Fibroblast of villous mesenchyme (primary cell): ENCODE measurements around the gene OR51M1. TPM values are rescaled to one million over a fixed set of nuclear protein-coding genes. Genes with fewer than 3 reads are reported as not detected.

ENCODE experiments used
- DNase-seq: peaks from one replicate; pipeline ENCODE4 v3.0.0-alpha.2; 2010; ENCODE audit warnings: low read depth
- H3K4me3 ChIP-seq: 2 replicates; pipeline ENCODE4 v1.5.1; 2011; ENCODE audit warnings: low read depth, mild to moderate bottlenecking, low read length
- total RNA-seq: library from RNA; depleted of rRNA; stranded (reverse); fragments of >200 nt; gene quantifications from 2 replicates; pipeline ENCODE4 v1.2.3, GENCODE V29; 2012
- TF ChIP-seq, protein P1 (sequence below): IDR thresholded peaks from 2 replicates; pipeline ENCODE4 v1.5.1; 2012; ENCODE audit warnings: low read depth, mild to moderate bottlenecking, low read length; ENCODE audit not compliant: insufficient read depth

Gene OR51M1
- total RNA-seq, 1 donor, result not detected

DNA sequence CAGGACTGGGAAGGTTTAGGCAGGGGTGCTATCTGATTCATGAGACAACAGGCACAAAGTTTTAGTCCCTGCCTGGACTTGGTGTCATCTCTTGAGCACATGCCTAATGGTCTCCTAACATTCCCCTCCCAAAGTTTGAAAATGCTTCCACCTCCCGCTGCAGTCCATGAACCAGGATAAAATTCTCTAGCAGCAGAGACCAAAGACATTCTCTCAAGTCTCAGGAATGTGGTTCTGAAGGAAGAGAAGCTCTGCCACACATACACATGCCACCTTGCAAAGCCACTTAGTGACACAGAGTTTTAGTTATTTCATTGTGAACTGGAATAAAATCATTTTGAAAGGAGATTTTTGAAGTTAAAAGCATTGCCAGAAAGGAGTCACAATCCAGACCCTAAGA lies 16.8 kb upstream of the OR51M1 start:
- no peak overlapping the region for H3K4me3 ChIP-seq
- DNase-seq, result no peak
- TF ChIP-seq, protein P1, sequence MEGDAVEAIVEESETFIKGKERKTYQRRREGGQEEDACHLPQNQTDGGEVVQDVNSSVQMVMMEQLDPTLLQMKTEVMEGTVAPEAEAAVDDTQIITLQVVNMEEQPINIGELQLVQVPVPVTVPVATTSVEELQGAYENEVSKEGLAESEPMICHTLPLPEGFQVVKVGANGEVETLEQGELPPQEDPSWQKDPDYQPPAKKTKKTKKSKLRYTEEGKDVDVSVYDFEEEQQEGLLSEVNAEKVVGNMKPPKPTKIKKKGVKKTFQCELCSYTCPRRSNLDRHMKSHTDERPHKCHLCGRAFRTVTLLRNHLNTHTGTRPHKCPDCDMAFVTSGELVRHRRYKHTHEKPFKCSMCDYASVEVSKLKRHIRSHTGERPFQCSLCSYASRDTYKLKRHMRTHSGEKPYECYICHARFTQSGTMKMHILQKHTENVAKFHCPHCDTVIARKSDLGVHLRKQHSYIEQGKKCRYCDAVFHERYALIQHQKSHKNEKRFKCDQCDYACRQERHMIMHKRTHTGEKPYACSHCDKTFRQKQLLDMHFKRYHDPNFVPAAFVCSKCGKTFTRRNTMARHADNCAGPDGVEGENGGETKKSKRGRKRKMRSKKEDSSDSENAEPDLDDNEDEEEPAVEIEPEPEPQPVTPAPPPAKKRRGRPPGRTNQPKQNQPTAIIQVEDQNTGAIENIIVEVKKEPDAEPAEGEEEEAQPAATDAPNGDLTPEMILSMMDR, result no peak

DNA sequence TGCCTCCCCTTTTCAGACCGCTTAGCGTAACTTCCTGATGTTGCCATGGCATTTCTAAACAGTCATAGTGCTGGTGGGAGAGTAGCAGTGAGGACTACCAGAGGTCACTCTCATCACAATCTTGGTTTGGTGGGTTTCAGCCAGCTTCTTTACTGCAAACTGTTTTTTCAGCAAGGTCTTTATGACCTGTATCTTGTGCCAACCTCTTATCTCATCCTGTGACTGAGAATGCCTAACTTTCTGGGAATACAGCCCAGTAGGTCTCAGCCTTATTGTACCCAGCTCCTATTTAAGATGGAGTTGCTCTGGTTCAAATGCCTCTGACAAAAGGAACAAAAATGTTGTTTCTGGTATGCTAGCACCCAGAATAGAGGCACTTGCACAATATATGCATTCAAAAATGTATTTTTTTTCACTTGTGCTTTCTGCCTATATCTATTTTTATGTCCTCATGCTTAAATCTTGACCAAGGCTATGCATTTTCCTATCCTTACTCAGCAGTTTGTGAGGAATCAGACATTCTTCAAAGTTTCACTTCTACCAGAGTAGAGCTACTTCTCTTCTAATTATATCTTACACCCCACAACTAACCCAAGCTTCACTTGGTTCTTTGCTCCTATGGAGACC lies 16.1 kb upstream of the OR51M1 start:
- H3K4me3 ChIP-seq, result no peak overlapping the region
- TF ChIP-seq, protein P1, result no peak
- DNase-seq, result peak; percentile 69

DNA sequence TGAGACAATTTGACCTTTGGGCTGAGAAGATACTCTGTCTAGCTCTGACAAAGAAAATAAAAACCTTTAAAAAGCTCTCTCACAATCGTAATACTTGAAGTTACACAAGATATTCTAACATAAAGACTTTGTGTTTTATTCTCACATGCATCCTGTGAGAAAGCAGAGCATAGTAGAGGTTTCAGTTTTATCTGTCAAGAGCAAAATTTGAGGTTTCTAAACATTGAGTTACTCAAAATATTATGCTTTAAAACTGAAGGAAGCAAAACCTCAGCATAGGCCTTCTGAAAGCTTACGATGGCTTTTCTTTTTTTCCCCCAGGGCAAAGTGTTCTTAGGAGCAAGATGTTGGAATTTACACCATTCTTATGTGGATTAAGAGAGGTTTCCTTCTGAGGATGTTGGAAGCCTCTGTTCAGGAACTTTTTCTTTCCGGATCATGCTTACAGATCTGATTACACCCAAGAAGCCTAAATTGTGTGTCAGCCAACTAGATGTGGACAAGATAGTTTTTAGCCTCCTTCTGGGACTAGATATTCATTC lies 15.0 kb upstream of the OR51M1 start:
- TF ChIP-seq, protein P1, result no peak
- DNase-seq, result no peak
- H3K4me3 ChIP-seq, result no peak overlapping the region

DNA sequence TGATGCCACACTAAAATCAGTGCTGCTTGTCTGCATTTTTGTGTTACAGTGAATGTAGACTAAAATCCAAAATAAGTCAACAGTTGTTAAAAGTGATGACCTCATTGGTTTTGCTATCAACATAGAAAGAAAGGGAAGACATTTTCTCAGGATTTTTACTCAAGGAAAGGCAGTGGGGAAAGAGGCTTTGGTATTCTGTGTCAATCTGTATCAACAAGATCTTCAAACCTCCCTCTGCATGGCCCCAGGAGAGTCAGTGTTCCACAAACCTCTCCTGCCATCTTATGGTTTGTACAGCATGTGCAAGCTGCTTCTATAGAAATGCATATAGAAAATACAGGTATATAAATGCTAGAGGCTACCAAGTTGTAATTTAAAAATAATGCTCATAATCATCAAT lies 13.8 kb upstream of the OR51M1 start:
- peak; percentile 65 for DNase-seq
- TF ChIP-seq, protein P1, result peak; percentile 66
- no peak overlapping the region for H3K4me3 ChIP-seq

DNA sequence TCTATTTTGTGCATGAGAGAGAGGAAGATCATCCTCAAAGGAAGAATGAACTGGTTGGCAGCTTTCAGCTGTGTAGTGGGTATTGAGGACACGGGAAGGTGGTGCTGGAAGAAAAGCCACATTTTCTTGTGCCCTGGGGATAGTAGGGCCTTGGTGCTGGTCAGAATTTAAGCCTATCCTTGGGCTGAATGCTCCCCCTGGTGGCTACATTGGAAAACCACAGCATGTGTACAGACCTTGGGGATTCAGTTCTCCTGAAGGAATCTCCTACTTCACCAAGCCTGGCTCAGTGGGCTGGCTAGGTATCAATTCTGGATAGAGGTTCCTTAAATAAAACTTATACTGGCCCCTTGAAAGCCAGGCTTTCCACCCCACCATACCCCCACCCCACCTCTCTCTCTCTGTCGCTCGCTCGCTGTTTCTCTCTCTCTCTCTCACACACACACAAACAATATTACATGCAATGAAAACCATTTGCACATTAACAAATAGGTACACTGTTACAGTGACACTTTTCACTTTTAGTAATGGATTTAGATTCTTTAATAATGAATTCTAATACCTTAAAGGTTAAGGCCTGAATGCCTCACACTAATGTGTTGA lies 2.8 kb upstream of the OR51M1 start:
- H3K4me3 ChIP-seq, result no peak overlapping the region
- peak; percentile 71 for DNase-seq
- TF ChIP-seq, protein P1, result peak; percentile 88

DNA sequence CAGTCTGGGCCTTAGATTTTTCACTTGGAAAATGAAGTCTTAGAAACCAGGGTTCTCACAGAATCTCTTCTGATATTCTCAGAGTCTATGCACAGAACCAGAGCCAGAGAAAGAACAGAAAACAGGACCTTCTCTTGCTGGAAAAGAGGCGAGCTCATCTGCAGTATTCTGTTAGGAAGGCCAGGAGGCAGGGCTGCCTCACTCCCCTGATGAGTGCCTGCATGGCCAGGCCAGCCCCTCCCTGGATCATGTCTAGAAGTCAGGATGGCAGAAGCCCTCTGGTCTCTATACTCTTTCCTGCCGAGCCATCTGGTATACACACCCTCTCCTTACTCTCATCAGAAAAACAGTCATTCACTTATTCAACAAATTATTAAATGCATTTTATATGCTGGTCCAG lies 723 bp downstream of the OR51M1 start:
- no peak overlapping the region for H3K4me3 ChIP-seq
- TF ChIP-seq, protein P1, result no peak

More for the DNA sequence above, 723 bp downstream of the OR51M1 start:
- no peak for DNase-seq
